HEK293T (cell line): Measurements from ENCODE around the gene CEP20.
"Not testable (repeated sequence)": the region's sequence is repeated elsewhere in the genome, so short reads cannot be mapped to it uniquely, and the experiment has no call there.

ENCODE experiments used
- CTCF ChIA-PET: fragments of 350-600 bp; formaldehyde crosslinking; extraction: SDS; loops from one replicate; lab custom pipeline; 2021; ENCODE audit warnings: antibody characterized with exemption, inconsistent platforms; lab: Yijun Ruan, JAX
- POLR2A ChIA-PET: fragments of 350-600 bp; formaldehyde crosslinking; extraction: SDS; loops from one replicate; lab custom pipeline; 2020; ENCODE audit warnings: antibody characterized with exemption, inconsistent platforms; lab: Yijun Ruan, JAX
- DNase-seq: peaks from one replicate; pipeline ENCODE4 v3.0.0; 2012; ENCODE audit warnings: mixed read lengths; ENCODE audit errors: extremely low spot score
- ARNT ChIP-seq: fragments of 450-650 bp; IDR thresholded peaks from 2 replicates; pipeline ENCODE4 v1.6.1; 2017; ENCODE audit warnings: mild to moderate bottlenecking
- BHLHE40 ChIP-seq: fragments of 450-650 bp; IDR thresholded peaks from 2 replicates; pipeline ENCODE4 v1.6.1; 2016; ENCODE audit warnings: mild to moderate bottlenecking, moderate library complexity, borderline replicate concordance
- CTBP1 ChIP-seq: fragments of 450-650 bp; IDR thresholded peaks from 2 replicates; pipeline ENCODE4 v1.6.1; 2016; ENCODE audit warnings: borderline replicate concordance
- ELF4 ChIP-seq: fragments of 450-650 bp; IDR thresholded peaks from 2 replicates; pipeline ENCODE4 v1.6.1; 2017; ENCODE audit warnings: antibody characterized with exemption
- FOXA1 ChIP-seq: fragments of 450-650 bp; IDR thresholded peaks from 2 replicates; pipeline ENCODE4 v1.6.1; 2016; ENCODE audit warnings: mild to moderate bottlenecking
- FOXK2 ChIP-seq: fragments of 450-650 bp; IDR thresholded peaks from 2 replicates; pipeline ENCODE4 v1.6.1; 2016; ENCODE audit warnings: mild to moderate bottlenecking
- FOXM1 ChIP-seq: fragments of 450-650 bp; IDR thresholded peaks from 2 replicates; pipeline ENCODE4 v1.6.1; 2017; ENCODE audit warnings: mild to moderate bottlenecking, borderline replicate concordance
- HDGF ChIP-seq: fragments of 450-650 bp; IDR thresholded peaks from 2 replicates; pipeline ENCODE4 v1.6.1; 2017; ENCODE audit warnings: antibody characterized with exemption, borderline replicate concordance
- L3MBTL2 ChIP-seq: fragments of 450-650 bp; conservative IDR thresholded peaks from 2 replicates; pipeline ENCODE4 v1.6.1; 2016; ENCODE audit warnings: mild to moderate bottlenecking
- LEF1 ChIP-seq: fragments of 450-650 bp; IDR thresholded peaks from 2 replicates; pipeline ENCODE4 v1.6.1; 2017; ENCODE audit warnings: mild to moderate bottlenecking, borderline replicate concordance
- NFRKB ChIP-seq: fragments of 450-650 bp; IDR thresholded peaks from 2 replicates; pipeline ENCODE4 v1.6.1; 2016; ENCODE audit warnings: mild to moderate bottlenecking, moderate library complexity
- PKNOX1 ChIP-seq: fragments of 450-650 bp; IDR thresholded peaks from 2 replicates; pipeline ENCODE4 v1.6.1; 2016
- SP1 ChIP-seq: fragments of 450-650 bp; IDR thresholded peaks from 2 replicates; pipeline ENCODE4 v1.6.1; 2017
- SUZ12 ChIP-seq: fragments of 450-650 bp; IDR thresholded peaks from 2 replicates; pipeline ENCODE4 v1.6.1; 2016; ENCODE audit warnings: mild to moderate bottlenecking
- TARDBP ChIP-seq: fragments of 450-650 bp; IDR thresholded peaks from 2 replicates; pipeline ENCODE4 v1.6.1; 2016
- ZNF384 ChIP-seq: fragments of 450-650 bp; IDR thresholded peaks from 2 replicates; pipeline ENCODE4 v1.6.1; 2016

CEP20 gene

DNA sequence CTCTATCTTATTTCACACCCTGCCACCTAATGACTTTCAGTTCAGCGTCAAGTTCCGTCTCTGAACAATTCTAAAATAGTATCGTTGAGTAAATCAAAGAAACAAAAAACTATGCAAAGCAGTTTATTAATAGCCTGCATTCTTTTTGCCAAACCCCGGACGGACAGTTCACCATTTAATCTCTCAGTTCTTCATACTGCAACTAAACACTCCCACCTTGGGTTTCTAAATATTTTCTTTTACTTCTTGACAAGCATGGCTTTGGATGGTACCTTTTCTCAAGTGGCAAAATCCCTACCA lies 32.7 kb downstream of the CEP20 start:
- no peak for TF ChIP-seq FOXM1
- no peak for TF ChIP-seq ARNT
- TF ChIP-seq ELF4, result no peak
- TF ChIP-seq FOXK2, result no peak
- TF ChIP-seq SP1, result no peak
- TF ChIP-seq SUZ12, result no peak
- no peak for TF ChIP-seq L3MBTL2
- no peak for TF ChIP-seq TARDBP
- TF ChIP-seq PKNOX1, result no peak
- TF ChIP-seq CTBP1, result no peak
- TF ChIP-seq BHLHE40, result no peak
- no peak for TF ChIP-seq HDGF
- TF ChIP-seq FOXA1, result no peak
- no peak for TF ChIP-seq ZNF384
- TF ChIP-seq NFRKB, result no peak
- TF ChIP-seq LEF1, result no peak
- CTCF ChIA-PET, result no interaction called here
- POLR2A ChIA-PET, result no interaction called here
- DNase-seq, result no peak

DNA sequence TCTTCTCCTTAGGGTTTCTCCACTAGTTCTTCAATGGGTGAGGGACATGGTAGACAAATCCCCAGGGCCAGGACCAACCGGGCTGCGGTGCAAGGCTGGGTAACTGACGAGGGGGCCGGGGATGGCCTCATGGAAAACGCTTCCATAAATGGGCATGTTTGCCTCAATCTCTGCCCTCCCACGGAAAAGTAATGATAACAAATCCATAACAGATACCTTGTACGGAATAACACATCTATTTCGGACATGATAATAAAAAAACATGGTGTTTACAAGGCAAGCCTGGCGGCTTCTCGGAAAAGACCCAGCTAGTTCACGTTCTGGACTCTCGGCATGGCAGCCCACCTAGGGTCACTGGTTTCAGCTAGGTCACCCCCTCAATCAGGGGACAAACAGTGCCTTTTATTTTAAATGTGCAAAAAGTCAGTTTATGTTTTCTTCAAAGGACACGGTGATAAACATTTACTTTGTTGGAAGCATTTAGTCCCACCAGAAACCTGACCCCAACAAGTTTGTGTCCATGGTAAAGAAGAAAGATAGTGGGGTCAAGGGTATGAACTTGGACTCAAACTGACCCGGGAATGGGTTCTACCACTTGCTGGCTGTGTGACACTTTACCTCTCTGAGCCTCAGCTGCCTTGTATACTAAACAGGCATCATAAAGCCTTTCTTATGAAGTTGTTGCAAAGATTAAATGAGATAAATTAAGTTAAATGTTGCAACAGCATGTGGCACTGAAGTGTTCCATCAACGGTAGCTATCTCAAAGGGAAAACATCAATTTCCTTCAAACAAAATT lies 33.3 kb downstream of the CEP20 start:
- TF ChIP-seq ZNF384 (no peak), ARNT (no peak), FOXK2 (no peak), L3MBTL2 (no peak), FOXA1 (no peak), FOXM1 (no peak), CTBP1 (no peak), SUZ12 (no peak), NFRKB (no peak), TARDBP (no peak), ELF4 (no peak), BHLHE40 (no peak), LEF1 (no peak), PKNOX1 (no peak), SP1 (no peak), HDGF (no peak)
- no peak for DNase-seq
- ChIA-PET CTCF (no interaction called here), POLR2A (no interaction called here)

DNA sequence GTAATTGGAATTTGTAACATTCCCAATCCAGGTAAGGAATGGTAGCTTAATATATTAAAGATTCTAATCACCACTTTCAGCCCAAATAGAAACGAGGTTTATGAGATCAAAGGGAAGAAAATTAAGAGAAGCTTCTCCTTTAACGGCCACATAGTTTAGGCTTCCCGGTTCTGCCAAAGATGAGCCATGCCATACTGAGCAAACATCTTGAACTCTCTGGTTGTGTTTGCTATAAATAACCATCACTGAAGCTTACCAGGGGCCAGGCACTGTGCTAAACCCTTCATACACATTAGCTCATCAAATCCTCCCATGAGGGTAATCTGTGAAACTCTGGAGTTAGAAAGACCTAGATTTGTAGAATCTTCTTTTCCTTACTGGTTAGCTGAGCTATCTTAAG lies 34.3 kb downstream of the CEP20 start:
- TF ChIP-seq PKNOX1 (no peak), FOXK2 (no peak), NFRKB (no peak), L3MBTL2 (no peak)
- ChIA-PET POLR2A (no interaction called here), CTCF (no interaction called here)
- DNase-seq, result no peak

GRCh38 chr16:15853021-15853420 lies 35.4 kb downstream of the CEP20 start:
- ChIA-PET CTCF (no interaction called here), POLR2A (no interaction called here)
- no peak for DNase-seq
- TF ChIP-seq L3MBTL2, result no peak
- no peak for TF ChIP-seq HDGF
- no peak for TF ChIP-seq LEF1

DNA sequence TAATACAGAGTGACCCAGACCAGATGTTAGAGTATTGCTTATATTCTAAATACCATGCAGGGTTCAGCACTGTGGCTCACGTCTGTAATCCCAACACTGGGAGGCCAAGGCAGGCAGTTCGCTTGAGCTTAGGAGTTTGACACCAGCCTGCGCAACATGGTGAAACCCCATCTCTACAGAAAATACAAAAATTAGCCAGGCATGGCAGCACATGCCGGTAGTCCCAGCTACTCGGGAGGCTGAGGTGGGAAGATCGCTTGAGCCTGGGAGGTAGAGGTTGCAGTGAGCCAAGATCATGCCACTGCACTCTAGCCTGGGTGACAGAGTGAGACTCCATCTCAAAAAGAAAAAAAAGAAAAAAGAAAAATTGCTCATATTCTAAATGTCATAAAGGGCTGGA lies 37.8 kb downstream of the CEP20 start:
- CTCF ChIA-PET, DNase-seq, POLR2A ChIA-PET: not testable (repeated sequence)

GRCh38 chr16:15849209-15849981 lies 39.0 kb downstream of the CEP20 start:
- TF ChIP-seq L3MBTL2, result no peak
- TF ChIP-seq PKNOX1, result no peak
- TF ChIP-seq ZNF384, result no peak
- no peak for TF ChIP-seq FOXM1
- TF ChIP-seq TARDBP, result no peak
- no peak for TF ChIP-seq FOXK2
- no peak for TF ChIP-seq LEF1
- TF ChIP-seq SUZ12, result no peak
- ChIA-PET POLR2A (interaction anchor here (1.1 kb wide), 1 partner anchor 39 kb away, joined by 3 read pairs; the partner anchor contains the start of gene CEP20), CTCF (interaction anchor here (0.6 kb wide), 1 partner anchor 83 kb away, joined by 3 read pairs; no protein-coding TSS in a partner anchor)
- no peak for DNase-seq
